ENCODE data around the gene SMC2. TPM values are rescaled to one million over a fixed set of nuclear protein-coding genes. Genes with fewer than 3 reads are reported as not detected.

SMC2 gene
- total and polyA plus RNA-seq, 2 donors (not counting 3 experiments of a cell fraction or from before 2014, with no cell fraction given): 5.3 to 34.1 TPM

DNA sequence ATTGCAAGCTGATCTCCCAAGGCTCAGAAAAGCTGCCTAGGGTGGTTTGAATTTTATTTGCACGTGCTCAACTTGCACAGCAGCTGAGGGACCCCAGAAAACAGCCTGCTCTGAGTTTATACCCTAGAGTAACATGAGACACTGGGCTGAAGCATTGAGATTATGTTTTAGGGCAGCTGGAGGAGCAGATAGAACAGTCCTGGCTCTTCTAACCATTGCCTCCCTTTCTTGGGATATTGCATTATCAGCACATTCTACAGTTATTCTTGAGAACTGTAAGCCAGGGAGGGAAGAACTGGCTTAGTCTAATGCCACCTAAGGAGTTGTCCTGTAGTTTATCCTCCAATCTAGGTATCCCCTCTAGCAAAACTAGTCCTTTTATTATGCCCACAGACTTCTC is 10.3 kb downstream of the SMC2 start:
- no peaks in the 10 kb centered on the region for H4K20me1 ChIP-seq (replicated peaks; ENCODE audit: control insufficient read depth, extremely low read depth, insufficient read depth, low read length)
- H3K4me1 ChIP-seq (ENCODE audit: control insufficient read depth, extremely low read depth, insufficient read depth, low read length): no peaks in the 10 kb centered on the region
- H3K36me3 ChIP-seq (ENCODE audit: control insufficient read depth in 2 of 2, extremely low read depth in 1 of 2, insufficient read depth in 2 of 2, low read length in 2 of 2): peaks cover 10 to 25% of the 10 kb centered on the region in 2 experiments
- H3K27ac ChIP-seq (ENCODE audit: insufficient read depth, low read depth, low read length): no peak overlapping the region
- H3K4me3 ChIP-seq (replicated peaks in 1 of 3; ENCODE audit: insufficient read depth in 1 of 3, low read depth in 1 of 3, low read length in 3 of 3): no peak overlapping the region
- no peaks in the 10 kb centered on the region for H3K27me3 ChIP-seq (ENCODE audit: control insufficient read depth in 2 of 2, insufficient read depth in 2 of 2, low read length in 2 of 2)
- H2AFZ ChIP-seq (ENCODE audit: low read depth, low read length): no peak overlapping the region
- TF ChIP-seq JUN (IDR thresholded peaks at IDR 0.05; ENCODE audit: borderline replicate concordance, insufficient read depth, insufficient read length, low read depth) (no peak), GATA2 (IDR thresholded peaks at IDR 0.05; ENCODE audit: insufficient read depth, insufficient read length, low read depth, low read length) (no peak), POLR2A (IDR thresholded peaks at IDR 0.05; ENCODE audit: low read depth, low read length) (no peak), POLR2AphosphoS5 (IDR thresholded peaks at IDR 0.05; ENCODE audit: insufficient read depth, low read depth, low read length) (no peak), MYC (IDR thresholded peaks at IDR 0.05; ENCODE audit: low read depth, low read length) (no peak), CTCF (IDR thresholded peaks at IDR 0.05; ENCODE audit: extremely low read depth in 1 of 2, insufficient read depth in 1 of 2, low read depth in 1 of 2, low read length in 2 of 2) (no peak), MAX (IDR thresholded peaks at IDR 0.05; ENCODE audit: insufficient read depth, insufficient read length) (no peak), EZH2 (IDR thresholded peaks at IDR 0.05; ENCODE audit: borderline replicate concordance, low read depth, low read length, severe bottlenecking) (no peak), FOS (IDR thresholded peaks at IDR 0.05; ENCODE audit: borderline replicate concordance, insufficient read depth, low read length) (no peak)
- H3K79me2 ChIP-seq (ENCODE audit: control insufficient read depth, insufficient read depth, low read length): no peaks in the 10 kb centered on the region
- ChIA-PET CTCF (no interaction called here), POLR2A (no interaction called here)
- FAIRE-seq: no peak
- no peaks in the 10 kb centered on the region for H3K9me1 ChIP-seq (replicated peaks; ENCODE audit: control insufficient read depth, extremely low read depth, insufficient read depth, low read length)
- intact Hi-C loops (cut with micrococcal nuclease): no loop called here
- dilution Hi-C loops (cut with MboI; ENCODE audit: extremely low pct_ligation_motif_present, low sequenced_read_pairs): no loop called here
- H3K9ac ChIP-seq (replicated peaks; ENCODE audit: extremely low read depth, insufficient read depth, low read length): no peak overlapping the region
- no peak for DNase-seq (ENCODE audit: low read depth, low spot score)
- no TSS peak for BruUV-seq (replicated peaks)
- H3K9me3 ChIP-seq (replicated peaks; ENCODE audit: control insufficient read depth, insufficient read depth, low read length): no peaks in the 10 kb centered on the region
- H3K4me2 ChIP-seq (ENCODE audit: insufficient read depth, low read length): no peak overlapping the region

Data from endothelial cell of umbilical vein (primary cell).